Stimulated activated CD4-positive, alpha-beta T cell treated with anti-CD3 and anti-CD28 coated beads, Interleukin-12 subunit alpha, Interleukin-12 subunit beta, amount 100 ng/mL, for 4 hours (primary cell): Measurements from ENCODE around the gene MEG3.
"Not testable (repeated sequence)": the region's sequence is repeated elsewhere in the genome, so short reads cannot be mapped to it uniquely, and the experiment has no call there.

Experiments used
- DNase-seq: peaks from one replicate; pipeline ENCODE4 v3.0.0-alpha.2; 2020

Gene MEG3

GRCh38 chr14:100816286-100816949, 9.5 kb upstream of the MEG3 start:
- DNase-seq: no peak

GRCh38 chr14:100816950-100817901, 8.7 kb upstream of the MEG3 start:
- no peak for DNase-seq

- DNase-seq: no peak
These were observed 7.7 kb upstream of the MEG3 start for GRCh38 chr14:100818221-100818699.

- DNase-seq: not testable (repeated sequence)
These were observed 7.0 kb upstream of the MEG3 start for GRCh38 chr14:100818923-100819322.

- DNase-seq: no peak
These were observed 6.5 kb upstream of the MEG3 start for GRCh38 chr14:100819453-100819828.

GRCh38 chr14:100819829-100820475, 6.0 kb upstream of the MEG3 start:
- DNase-seq: no peak

GRCh38 chr14:100820957-100821356, 5.0 kb upstream of the MEG3 start:
- DNase-seq: no peak

- DNase-seq: no peak
These were observed 3.9 kb upstream of the MEG3 start for GRCh38 chr14:100822013-100822412.

- DNase-seq: no peak
These were observed 3.2 kb upstream of the MEG3 start for GRCh38 chr14:100822532-100823296.

GRCh38 chr14:100823413-100824080, 2.4 kb upstream of the MEG3 start:
- no peak for DNase-seq

- DNase-seq: no peak
These were observed 1.8 kb upstream of the MEG3 start for GRCh38 chr14:100824091-100824551.

GRCh38 chr14:100824901-100825712, 811 bp upstream of the MEG3 start:
- DNase-seq: no peak

- DNase-seq: no peak
These were observed 628 bp downstream of the MEG3 start for GRCh38 chr14:100826391-100827100.

GRCh38 chr14:100827101-100828021, 1.4 kb downstream of the MEG3 start:
- DNase-seq: no peak

GRCh38 chr14:100828031-100828769, 2.3 kb downstream of the MEG3 start:
- DNase-seq: no peak

- no peak for DNase-seq
These were observed 4.8 kb downstream of the MEG3 start for GRCh38 chr14:100830681-100831080.

- DNase-seq: no peak
These were observed 6.5 kb downstream of the MEG3 start for GRCh38 chr14:100832311-100832960.
